ENCODE data around the gene PDE4B. TPM values are rescaled to one million over a fixed set of nuclear protein-coding genes. Genes with fewer than 3 reads are reported as not detected.

PDE4B gene
- total RNA-seq, 1 donor from 2014 or later: 1.2 TPM

GRCh38 chr1:66375125-66375524 lies 582.4 kb downstream of the PDE4B start:
- no peak overlapping the region for H3K4me2 ChIP-seq
- H3K27me3 Mint-ChIP-seq (ENCODE audit: insufficient read depth, low read depth): peaks cover 2% of the 10 kb centered on the region
- no peaks in the 10 kb centered on the region for H3K9me3 ChIP-seq (ENCODE audit: low read depth)
- TF ChIP-seq CTCF (IDR thresholded peaks at IDR 0.05): no peak
- no peak for TF ChIP-seq EZH2 (IDR thresholded peaks at IDR 0.05)
- TF ChIP-seq EZH2phosphoT487 (IDR thresholded peaks at IDR 0.05): no peak
- H3F3A ChIP-seq (ENCODE audit: low read depth): no peaks in the 10 kb centered on the region
- no peak overlapping the region for H3K27ac ChIP-seq
- H3K4me1 ChIP-seq: no peaks in the 10 kb centered on the region
- H4K20me1 ChIP-seq (ENCODE audit: low read depth): no peaks in the 10 kb centered on the region
- no peak overlapping the region for H3K4me3 ChIP-seq
- H3K27ac Mint-ChIP-seq: no peak overlapping the region
- no peaks in the 10 kb centered on the region for H3K79me2 ChIP-seq (ENCODE audit: low read depth)
- H3K4me3 Mint-ChIP-seq: no peak overlapping the region
- H3K9ac ChIP-seq: no peak overlapping the region
- no peak overlapping the region for H2AFZ ChIP-seq (replicated peaks)
- peaks cover 29% of the 10 kb centered on the region for H3K36me3 Mint-ChIP-seq
- H3K4me1 Mint-ChIP-seq: peaks cover 2% of the 10 kb centered on the region
- no peak for DNase-seq (ENCODE audit: low spot score)
- no peaks in the 10 kb centered on the region for H3K27me3 ChIP-seq
- no peaks in the 10 kb centered on the region for H3K9me3 Mint-ChIP-seq
- no peaks in the 10 kb centered on the region for H3K36me3 ChIP-seq

- Mint-ChIP-seq H3K27me3 (ENCODE audit: insufficient read depth, low read depth) (peaks cover 2% of the 10 kb centered on the region), H3K27ac (peak overlapping the region; percentile 9), H3K4me1 (no peaks in the 10 kb centered on the region), H3K9me3 (peaks cover 29% of the 10 kb centered on the region), H3K4me3 (no peak overlapping the region), H3K36me3 (peaks cover 1% of the 10 kb centered on the region)
- Histone ChIP-seq H3K4me3 (no peak overlapping the region), H3F3A (ENCODE audit: low read depth) (no peaks in the 10 kb centered on the region), H2AFZ (replicated peaks) (no peak overlapping the region), H3K4me1 (no peaks in the 10 kb centered on the region), H3K4me2 (no peak overlapping the region), H3K36me3 (no peaks in the 10 kb centered on the region), H3K27me3 (no peaks in the 10 kb centered on the region), H3K79me2 (ENCODE audit: low read depth) (no peaks in the 10 kb centered on the region), H4K20me1 (ENCODE audit: low read depth) (no peaks in the 10 kb centered on the region), H3K27ac (no peak overlapping the region), H3K9ac (no peak overlapping the region), H3K9me3 (ENCODE audit: low read depth) (no peaks in the 10 kb centered on the region)
- no peak for TF ChIP-seq EZH2phosphoT487 (IDR thresholded peaks at IDR 0.05)
- no peak for TF ChIP-seq EZH2 (IDR thresholded peaks at IDR 0.05)
- no peak for TF ChIP-seq CTCF (IDR thresholded peaks at IDR 0.05)
- DNase-seq (ENCODE audit: low spot score): no peak
Observed at GRCh38 chr1:66380452-66381212, 587.9 kb downstream of the PDE4B start.

- Mint-ChIP-seq H3K27me3 (ENCODE audit: insufficient read depth, low read depth) (peaks cover 2% of the 10 kb centered on the region), H3K36me3 (peaks cover 1% of the 10 kb centered on the region), H3K4me3 (no peak overlapping the region), H3K9me3 (peaks cover 35% of the 10 kb centered on the region), H3K4me1 (no peaks in the 10 kb centered on the region), H3K27ac (no peak overlapping the region)
- no peak for DNase-seq (ENCODE audit: low spot score)
- Histone ChIP-seq H3K4me2 (no peak overlapping the region), H4K20me1 (ENCODE audit: low read depth) (no peaks in the 10 kb centered on the region), H3K9me3 (ENCODE audit: low read depth) (peaks cover under 1% of the 10 kb centered on the region), H3K9ac (no peak overlapping the region), H3F3A (ENCODE audit: low read depth) (no peaks in the 10 kb centered on the region), H3K79me2 (ENCODE audit: low read depth) (no peaks in the 10 kb centered on the region), H2AFZ (replicated peaks) (no peak overlapping the region), H3K27ac (no peak overlapping the region), H3K4me1 (no peaks in the 10 kb centered on the region), H3K4me3 (no peak overlapping the region), H3K36me3 (no peaks in the 10 kb centered on the region), H3K27me3 (no peaks in the 10 kb centered on the region)
- TF ChIP-seq EZH2phosphoT487 (IDR thresholded peaks at IDR 0.05) (no peak), EZH2 (IDR thresholded peaks at IDR 0.05) (no peak), CTCF (IDR thresholded peaks at IDR 0.05) (no peak)
Observed at GRCh38 chr1:66381621-66382275, 589.1 kb downstream of the PDE4B start.
